Trophoblast cell (in vitro differentiated cells and primary cell): Measurements from ENCODE around the gene TRAF3IP1.
A peak's percentile ranks its signal among the peaks of the same experiment; 100 is the strongest.

ENCODE experiments used
- DNase-seq, 2 donors: peaks; one replicate each; pipeline ENCODE4 v3.0.0-alpha.2; 2016
- H2AFZ ChIP-seq: 2 replicates; pipeline ENCODE4 v1.6.1; 2013; ENCODE audit warnings: low read length, moderate library complexity, mild to moderate bottlenecking; ENCODE audit not compliant: insufficient read depth, poor library complexity
- H2AK5ac ChIP-seq: 2 replicates; pipeline ENCODE4 v1.6.1; 2013; ENCODE audit warnings: mild to moderate bottlenecking, low read length
- H2BK120ac ChIP-seq: 2 replicates; pipeline ENCODE4 v1.6.1; 2013; ENCODE audit warnings: low read length, mild to moderate bottlenecking, moderate library complexity; ENCODE audit not compliant: insufficient read depth, poor library complexity
- H2BK12ac ChIP-seq: 2 replicates; pipeline ENCODE4 v1.6.1; 2013; ENCODE audit warnings: mild to moderate bottlenecking, low read length, moderate library complexity
- H2BK5ac ChIP-seq: 2 replicates; pipeline ENCODE4 v1.6.1; 2013; ENCODE audit warnings: low read length, low read depth, moderate library complexity, mild to moderate bottlenecking; ENCODE audit not compliant: poor library complexity
- H3K14ac ChIP-seq: 2 replicates; pipeline ENCODE4 v1.6.1; 2013; ENCODE audit warnings: mild to moderate bottlenecking, low read length
- H3K18ac ChIP-seq: 2 replicates; pipeline ENCODE4 v1.6.1; 2013; ENCODE audit warnings: mild to moderate bottlenecking, low read length
- H3K23ac ChIP-seq: 2 replicates; pipeline ENCODE4 v1.6.1; 2013; ENCODE audit warnings: low read length
- H3K27ac ChIP-seq: 2 replicates; pipeline ENCODE4 v1.5.1; 2013; ENCODE audit warnings: low read depth, mild to moderate bottlenecking, inconsistent platforms, low read length, moderate library complexity
- H3K27me3 ChIP-seq: 2 replicates; pipeline ENCODE4 v1.6.1; 2013; ENCODE audit warnings: inconsistent platforms, mild to moderate bottlenecking, low read length, moderate library complexity; ENCODE audit not compliant: insufficient read depth
- H3K36me3 ChIP-seq, 2 experiments: 1 replicate in 1 of 2; 2 replicates in 1 of 2; pipeline ENCODE4 v1.6.1; 2013; ENCODE audit warnings: low read length in 2 of 2, mild to moderate bottlenecking in 2 of 2, moderate library complexity in 1 of 2; ENCODE audit not compliant: insufficient read depth in 2 of 2, control insufficient read depth in 1 of 2
- H3K4ac ChIP-seq: 2 replicates; pipeline ENCODE4 v1.6.1; 2013; ENCODE audit warnings: low read depth, mild to moderate bottlenecking, low read length, moderate library complexity
- H3K4me1 ChIP-seq, 2 experiments: 1 replicate in 1 of 2; 2 replicates in 1 of 2; pipeline ENCODE4 v1.6.1; 2013; ENCODE audit warnings: low read length in 2 of 2, mild to moderate bottlenecking in 2 of 2, moderate library complexity in 1 of 2; ENCODE audit not compliant: insufficient read depth in 2 of 2, control insufficient read depth in 1 of 2
- H3K4me2 ChIP-seq: 2 replicates; pipeline ENCODE4 v1.6.1; 2013; ENCODE audit warnings: inconsistent platforms, mild to moderate bottlenecking, low read length, moderate library complexity
- H3K4me3 ChIP-seq: 2 replicates; pipeline ENCODE4 v1.5.1; 2013; ENCODE audit warnings: mild to moderate bottlenecking, low read depth, low read length, inconsistent platforms
- H3K79me1 ChIP-seq: one replicate; pipeline ENCODE4 v1.6.1; 2013; ENCODE audit warnings: low read length
- H3K79me2 ChIP-seq: 2 replicates; pipeline ENCODE4 v1.6.1; 2013; ENCODE audit warnings: low read length, mild to moderate bottlenecking; ENCODE audit not compliant: control insufficient read depth, insufficient read depth, poor library complexity
- H3K9ac ChIP-seq: 2 replicates; pipeline ENCODE4 v1.6.1; 2013; ENCODE audit warnings: mild to moderate bottlenecking, low read length
- H3K9me3 ChIP-seq: 2 replicates; pipeline ENCODE4 v1.6.1; 2013; ENCODE audit warnings: low read depth, mild to moderate bottlenecking, control low read depth, inconsistent platforms, low read length; ENCODE audit not compliant: insufficient read depth
- H4K12ac ChIP-seq: 2 replicates; pipeline ENCODE4 v1.6.1; 2013; ENCODE audit warnings: low read depth, mild to moderate bottlenecking, low read length, moderate library complexity
- H4K8ac ChIP-seq: 2 replicates; pipeline ENCODE4 v1.6.1; 2013; ENCODE audit warnings: low read depth, mild to moderate bottlenecking, low read length, moderate library complexity
- H4K91ac ChIP-seq: one replicate; pipeline ENCODE4 v1.6.1; 2013; ENCODE audit warnings: low read depth, mild to moderate bottlenecking, low read length, moderate library complexity
- WGBS: extraction: QIAGEN DNeasy Blood & Tissue Kit; methylation state at CpG from one replicate; pipeline ENCODE4 v1.1.7; 2013; ENCODE audit warnings: missing lambda C conversion rate; ENCODE audit not compliant: insufficient read length, insufficient coverage; ENCODE audit errors: extremely low coverage; 5-methylcytosine and 5-hydroxymethylcytosine counted together

TRAF3IP1 gene

DNA sequence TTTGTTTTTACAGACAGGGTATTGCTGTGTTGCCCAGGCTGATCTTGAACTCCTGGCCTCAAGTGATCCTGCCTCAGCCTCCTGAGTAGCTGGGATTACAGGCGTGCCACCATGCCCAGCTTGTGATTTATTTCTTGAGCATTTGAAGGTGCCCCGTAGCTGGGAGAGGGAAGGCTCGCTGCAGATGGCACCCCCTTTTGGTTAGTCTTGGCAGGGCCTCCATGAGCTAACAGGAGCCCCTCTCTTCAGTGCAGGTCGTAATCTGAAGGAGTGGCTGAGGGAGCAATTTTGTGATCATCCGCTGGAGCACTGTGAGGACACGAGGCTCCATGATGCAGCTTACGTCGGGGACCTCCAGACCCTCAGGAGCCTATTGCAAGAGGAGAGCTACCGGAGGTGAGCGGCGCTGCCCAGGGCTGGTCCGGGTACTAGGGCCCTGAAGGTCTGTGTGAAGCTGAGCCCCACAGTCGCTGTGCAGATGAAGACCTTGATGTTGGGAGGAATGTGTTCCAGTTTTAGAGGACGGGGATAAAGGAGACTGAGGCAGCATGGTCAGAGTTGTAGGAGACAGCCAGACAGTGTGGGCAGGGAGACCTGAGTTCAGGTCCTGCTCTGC, 113.1 kb downstream of the TRAF3IP1 start:
- no CpG with 5 or more reads among the region's 14 CpGs for WGBS

DNA sequence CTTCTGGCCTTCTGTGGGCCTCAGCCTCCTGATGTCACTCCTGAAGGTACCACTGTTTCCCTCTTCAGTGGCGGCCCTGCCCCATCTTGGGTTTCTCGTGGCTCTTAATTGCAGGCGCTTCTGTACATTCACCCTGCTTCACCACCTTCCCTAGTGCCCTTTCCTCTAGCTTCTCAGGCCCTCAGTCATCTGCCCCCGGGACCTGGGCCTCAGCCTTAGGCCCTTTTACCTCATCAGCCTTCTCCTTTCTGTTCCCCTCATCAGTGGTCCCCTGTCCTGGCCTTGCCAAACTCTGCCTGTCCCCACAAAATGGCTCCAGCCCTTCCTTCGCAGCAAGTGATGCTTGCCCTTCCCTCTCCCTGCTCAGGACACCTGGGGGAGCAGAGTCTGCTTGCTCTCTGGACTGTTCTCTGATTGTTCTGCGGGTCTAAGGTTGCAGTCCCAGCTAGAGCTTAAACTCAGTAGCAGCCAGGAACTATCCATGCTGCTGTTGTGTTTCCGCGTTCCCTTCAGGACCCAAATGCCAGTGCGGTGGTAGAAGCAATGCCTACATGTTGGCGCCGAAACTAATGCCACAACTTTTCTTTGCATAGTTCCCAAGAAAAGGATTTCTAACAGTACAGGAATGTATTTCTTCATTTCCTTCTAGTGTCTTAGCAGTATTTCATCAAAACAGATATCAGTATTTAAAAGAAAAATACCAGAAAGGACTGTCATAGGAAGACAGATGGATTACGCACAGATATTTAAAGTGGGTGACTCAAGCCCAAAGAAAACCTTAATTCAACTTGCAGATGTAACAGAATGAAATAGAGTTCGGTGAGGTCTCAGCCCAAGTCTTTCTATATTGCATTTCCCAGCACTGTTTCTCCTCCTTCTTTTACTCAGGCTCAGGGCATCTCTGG, 113.9 kb downstream of the TRAF3IP1 start:
- Histone ChIP-seq H3K4me1 (no peaks in the 10 kb centered on the region), H2AK5ac (no peak overlapping the region), H2BK120ac (no peak overlapping the region), H3K79me1 (no peaks in the 10 kb centered on the region), H3K18ac (no peak overlapping the region), H3K79me2 (peaks cover under 1% of the 10 kb centered on the region), H3K27ac (no peak overlapping the region), H3K23ac (no peak overlapping the region), H3K9ac (peak overlapping the region; percentile 11), H3K4me3 (no peak overlapping the region), H3K9me3 (peaks cover 3% of the 10 kb centered on the region), H2BK5ac (no peak overlapping the region), H3K4me2 (no peak overlapping the region), H2AFZ (no peak overlapping the region), H3K27me3 (no peaks in the 10 kb centered on the region), H3K36me3 (peaks cover 25 to 33% of the 10 kb centered on the region in 2 experiments), H4K91ac (no peak overlapping the region), H2BK12ac (no peak overlapping the region), H3K4ac (no peak overlapping the region), H3K14ac (no peak overlapping the region), H4K8ac (no peak overlapping the region), H4K12ac (no peak overlapping the region)
- WGBS: no CpG with 5 or more reads among the region's 13 CpGs
- DNase-seq: peak; percentile 84 to 90

More for the DNA sequence above, 113.1 kb downstream of the TRAF3IP1 start:
- H3K36me3 ChIP-seq: peaks cover 24 to 31% of the 10 kb centered on the region in 2 experiments
- H2AK5ac ChIP-seq: no peak overlapping the region
- H4K12ac ChIP-seq: no peak overlapping the region
- H4K91ac ChIP-seq: no peak overlapping the region
- H3K79me1 ChIP-seq: no peaks in the 10 kb centered on the region
- H2BK12ac ChIP-seq: no peak overlapping the region
- H3K79me2 ChIP-seq: peaks cover 3% of the 10 kb centered on the region
- H3K4ac ChIP-seq: no peak overlapping the region
- no peaks in the 10 kb centered on the region for H3K27me3 ChIP-seq
- H2BK5ac ChIP-seq: no peak overlapping the region
- no peak overlapping the region for H3K27ac ChIP-seq
- DNase-seq: no peak
- no peak overlapping the region for H3K4me2 ChIP-seq
- no peak overlapping the region for H3K23ac ChIP-seq
- H3K4me3 ChIP-seq: no peak overlapping the region
- H2BK120ac ChIP-seq: no peak overlapping the region
- H2AFZ ChIP-seq: no peak overlapping the region
- H3K14ac ChIP-seq: no peak overlapping the region
- H3K9me3 ChIP-seq: peaks cover 3% of the 10 kb centered on the region
- no peak overlapping the region for H3K18ac ChIP-seq
- H4K8ac ChIP-seq: no peak overlapping the region
- H3K4me1 ChIP-seq: no peaks in the 10 kb centered on the region
- H3K9ac ChIP-seq: no peak overlapping the region

DNA sequence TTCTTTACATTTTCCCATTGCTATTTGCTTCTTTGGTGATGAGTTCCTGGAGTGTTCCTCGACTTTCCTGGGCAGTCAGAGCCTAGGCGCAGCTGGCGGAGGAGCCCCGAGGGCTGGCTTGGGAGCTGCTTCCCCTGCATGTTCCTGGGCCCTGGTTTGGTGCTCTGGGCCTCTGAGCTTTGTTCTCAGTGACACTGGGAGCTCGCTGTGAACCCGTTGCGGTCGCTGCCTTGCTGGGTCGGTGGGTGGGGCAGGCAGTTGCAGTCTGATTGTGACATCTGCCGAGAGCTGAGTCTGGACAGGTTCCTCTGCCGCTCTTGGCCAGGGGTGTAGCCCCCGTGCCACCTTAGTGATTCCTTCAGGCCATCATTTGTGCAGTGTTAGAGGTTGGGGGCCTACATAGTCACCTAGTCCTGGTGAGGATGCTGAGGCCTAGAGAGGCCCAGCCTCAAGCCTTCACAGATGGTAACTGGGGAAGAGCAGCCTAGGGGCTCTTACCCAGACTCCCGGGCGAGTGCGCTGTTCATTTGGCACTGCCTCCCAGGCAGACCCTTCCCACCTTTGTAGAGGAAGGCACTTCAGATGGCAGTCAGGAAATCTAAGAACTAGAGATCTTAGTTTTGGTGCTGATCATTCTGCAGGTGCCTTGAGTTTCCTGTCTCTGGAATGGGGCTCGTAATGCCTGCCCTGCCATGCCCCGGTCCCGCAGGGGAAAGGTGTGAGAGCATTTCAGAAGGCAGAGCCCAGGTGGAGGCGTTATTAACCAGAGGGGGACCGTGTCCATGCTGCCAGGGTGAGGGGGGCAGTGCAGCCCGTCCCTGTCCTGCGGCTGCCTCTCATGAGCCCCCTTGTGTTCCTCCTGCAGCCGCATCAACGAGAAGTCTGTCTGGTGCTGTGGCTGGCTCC, 114.8 kb downstream of the TRAF3IP1 start:
- no peaks in the 10 kb centered on the region for H3K4me1 ChIP-seq
- peaks cover 2% of the 10 kb centered on the region for H3K79me2 ChIP-seq
- H3K27me3 ChIP-seq: no peaks in the 10 kb centered on the region
- no peak overlapping the region for H2AK5ac ChIP-seq
- DNase-seq: peak in 1 of 2 donors; percentile 51
- no peak overlapping the region for H3K14ac ChIP-seq
- H3K4ac ChIP-seq: no peak overlapping the region
- H3K4me2 ChIP-seq: no peak overlapping the region
- peaks cover 29 to 38% of the 10 kb centered on the region in 2 experiments for H3K36me3 ChIP-seq
- no peak overlapping the region for H3K4me3 ChIP-seq
- H4K8ac ChIP-seq: no peak overlapping the region
- no peak overlapping the region for H2AFZ ChIP-seq
- H3K18ac ChIP-seq: no peak overlapping the region
- H3K9ac ChIP-seq: no peak overlapping the region
- no peak overlapping the region for H4K91ac ChIP-seq
- H3K27ac ChIP-seq: no peak overlapping the region
- H3K23ac ChIP-seq: no peak overlapping the region
- H2BK120ac ChIP-seq: no peak overlapping the region
- no peak overlapping the region for H4K12ac ChIP-seq
- WGBS: no CpG with 5 or more reads among the region's 24 CpGs
- H3K79me1 ChIP-seq: no peaks in the 10 kb centered on the region
- no peak overlapping the region for H2BK12ac ChIP-seq
- no peak overlapping the region for H2BK5ac ChIP-seq
- H3K9me3 ChIP-seq: peaks cover 3% of the 10 kb centered on the region

DNA sequence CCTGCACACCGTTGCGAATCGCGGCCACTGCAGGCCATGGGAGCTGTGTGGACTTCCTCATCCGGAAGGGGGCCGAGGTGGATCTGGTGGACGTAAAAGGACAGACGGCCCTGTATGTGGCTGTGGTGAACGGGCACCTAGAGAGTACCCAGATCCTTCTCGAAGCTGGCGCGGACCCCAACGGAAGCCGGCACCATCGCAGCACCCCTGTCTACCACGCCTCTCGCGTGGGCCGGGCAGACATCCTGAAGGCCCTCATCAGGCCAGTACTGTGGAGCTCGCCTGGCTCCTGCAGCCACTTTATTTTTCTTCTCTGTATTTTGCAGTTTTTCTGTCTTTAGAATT, 115.4 kb downstream of the TRAF3IP1 start:
- no CpG with 5 or more reads among the region's 20 CpGs for WGBS
- no peak overlapping the region for H3K4me3 ChIP-seq

More for the DNA sequence above, 115.4 kb downstream of the TRAF3IP1 start:
- H3K18ac ChIP-seq: no peak overlapping the region
- no peak overlapping the region for H3K14ac ChIP-seq
- H4K12ac ChIP-seq: no peak overlapping the region
- no peak overlapping the region for H3K4me2 ChIP-seq
- H3K4me1 ChIP-seq: no peaks in the 10 kb centered on the region
- H2BK5ac ChIP-seq: no peak overlapping the region
- no peak overlapping the region for H4K91ac ChIP-seq
- peaks cover 33 to 41% of the 10 kb centered on the region in 2 experiments for H3K36me3 ChIP-seq
- peaks cover 2% of the 10 kb centered on the region for H3K79me2 ChIP-seq
- H3K79me1 ChIP-seq: no peaks in the 10 kb centered on the region
- H3K4ac ChIP-seq: no peak overlapping the region
- H3K27ac ChIP-seq: no peak overlapping the region
- no peaks in the 10 kb centered on the region for H3K27me3 ChIP-seq
- no peak overlapping the region for H3K9ac ChIP-seq
- H2AFZ ChIP-seq: no peak overlapping the region
- H2BK120ac ChIP-seq: no peak overlapping the region
- DNase-seq: no peak
- H4K8ac ChIP-seq: no peak overlapping the region
- no peak overlapping the region for H2BK12ac ChIP-seq
- peaks cover 2% of the 10 kb centered on the region for H3K9me3 ChIP-seq
- no peak overlapping the region for H2AK5ac ChIP-seq
- no peak overlapping the region for H3K23ac ChIP-seq
